Hematopoietic multipotent progenitor cell treated with erythropoietin and hydrocortisone succinate and interleukin-3 and kit ligand, for 8 days (in vitro differentiated cells): ENCODE results near the gene SVOP.
"Not testable (repeated sequence)": the region's sequence is repeated elsewhere in the genome, so short reads cannot be mapped to it uniquely, and the experiment has no call there.

Experiments used
- DNase-seq: peaks from one replicate; pipeline ENCODE4 v3.0.0-alpha.2; 2015

The SVOP gene

GRCh38 chr12:109020796-109021380 lies at the start of gene SVOP:
SVOP (minus strand) TSS chr12:109021068; CDS start chr12:109020868, 200 bp downstream.
- peak; percentile 59 for DNase-seq

- DNase-seq: no peak
Observed at GRCh38 chr12:109069307-109070271, 48.7 kb upstream of the SVOP start.

GRCh38 chr12:109065853-109066193 lies 45.0 kb upstream of the SVOP start:
- DNase-seq: no peak

- DNase-seq: no peak
Observed at GRCh38 chr12:109065154-109065852, 44.4 kb upstream of the SVOP start.

GRCh38 chr12:109064143-109064542 lies 43.3 kb upstream of the SVOP start:
- no peak for DNase-seq

GRCh38 chr12:109058773-109059172 lies 37.9 kb upstream of the SVOP start:
- DNase-seq: no peak

- DNase-seq: no peak
Observed at GRCh38 chr12:109057376-109057775, 36.5 kb upstream of the SVOP start.

GRCh38 chr12:109056891-109057290 lies 36.0 kb upstream of the SVOP start:
- no peak for DNase-seq

GRCh38 chr12:109054520-109054919 lies 33.7 kb upstream of the SVOP start:
- no peak for DNase-seq

- not testable (repeated sequence) for DNase-seq
Observed at GRCh38 chr12:109054124-109054513, 33.3 kb upstream of the SVOP start.

GRCh38 chr12:109053382-109054123 lies 32.7 kb upstream of the SVOP start:
- DNase-seq: peak; percentile 24

GRCh38 chr12:109052414-109053323 lies 31.8 kb upstream of the SVOP start, which contains the start of gene USP30:
USP30 (plus strand) TSS chr12:109052576; CDS start chr12:109052679, 103 bp downstream.
- peak; percentile 86 for DNase-seq

GRCh38 chr12:109052097-109052413 lies 31.2 kb upstream of the SVOP start:
- no peak for DNase-seq

- DNase-seq: not testable (repeated sequence)
Observed at GRCh38 chr12:109049794-109050193, 28.9 kb upstream of the SVOP start.

- DNase-seq: not testable (repeated sequence)
Observed at GRCh38 chr12:109048706-109049105, 27.8 kb upstream of the SVOP start.

- no peak for DNase-seq
Observed at GRCh38 chr12:109047081-109047805, 26.4 kb upstream of the SVOP start.

GRCh38 chr12:109044241-109044640 lies 23.4 kb upstream of the SVOP start:
- no peak for DNase-seq

GRCh38 chr12:109036975-109037374 lies 16.1 kb upstream of the SVOP start:
- DNase-seq: no peak

- no peak for DNase-seq
Observed at GRCh38 chr12:109033239-109034196, 12.7 kb upstream of the SVOP start.

- peak; percentile 43 for DNase-seq
Observed at GRCh38 chr12:109029411-109029810, 8.5 kb upstream of the SVOP start.
